Diencephalon (tissue), 1 donor: ENCODE results near the gene CREBL2. TPM values are rescaled to one million over a fixed set of nuclear protein-coding genes. Genes with fewer than 3 reads are reported as not detected.

Experiments
- total RNA-seq: library from RNA; depleted of rRNA; stranded (reverse); fragments of >200 nt; gene quantifications from one replicate; pipeline ENCODE4 v1.2.3, GENCODE V29; 2014

Gene CREBL2, protein sequence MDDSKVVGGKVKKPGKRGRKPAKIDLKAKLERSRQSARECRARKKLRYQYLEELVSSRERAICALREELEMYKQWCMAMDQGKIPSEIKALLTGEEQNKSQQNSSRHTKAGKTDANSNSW
- total RNA-seq: 54.7 TPM

GRCh38 chr12:12611512-12612306 lies at the start of gene CREBL2:
TSS of gene CREBL2 (plus strand) at chr12:12611876. CDS start at chr12:12612173, 297 bp downstream.

GRCh38 chr12:12562585-12563261 lies 49.0 kb upstream of the CREBL2 start, which contains the start of gene DUSP16:
TSS of gene DUSP16 (minus strand) at chr12:12562863. CDS start at chr12:12521098, 41,765 bp downstream.

Other genes with a start within 250 kb of the CREBL2 start
- gene DUSP16, start 49.0 kb upstream of the CREBL2 start, total RNA-seq: 15.5 TPM
- gene GPR19, start 84.3 kb downstream of the CREBL2 start, total RNA-seq: 27.7 TPM
- gene CDKN1B, start 105.5 kb downstream of the CREBL2 start, total RNA-seq: 86.5 TPM
- 26.1 TPM for gene APOLD1, start 173.8 kb downstream of the CREBL2 start, total RNA-seq
- gene DDX47, start 201.5 kb downstream of the CREBL2 start, total RNA-seq: 57.2 TPM